HepG2 (cell line): ENCODE results near the gene NOB1. TPM values are rescaled to one million over a fixed set of nuclear protein-coding genes. Genes with fewer than 3 reads are reported as not detected.

Experiments used
- DPF2 ChIP-seq: sonication (generic); formaldehyde crosslinking; IDR thresholded peaks from 2 replicates; pipeline ENCODE4 v1.4.0; 2020; ENCODE audit warnings: mild to moderate bottlenecking, low read depth, missing genetic modification reagents, borderline replicate concordance
- HDAC1 ChIP-seq: sonication (generic); formaldehyde crosslinking; IDR thresholded peaks from 2 replicates; pipeline ENCODE4 v1.5.1; 2020; ENCODE audit warnings: mild to moderate bottlenecking, missing genetic modification reagents
- KIAA2018 ChIP-seq: sonication (generic); formaldehyde crosslinking; IDR thresholded peaks from 2 replicates; pipeline ENCODE4 v1.5.0; 2020; ENCODE audit warnings: mild to moderate bottlenecking, missing genetic modification reagents, borderline replicate concordance
- LCORL ChIP-seq, 2 experiments: fragments of 450-650 bp in 1 of 2; sonication (generic) in 1 of 2; formaldehyde crosslinking in 1 of 2; IDR thresholded peaks; 2 replicates each; pipeline versions ENCODE4 v1.5.0 to v1.6.1; 2017 to 2020; ENCODE audit warnings: antibody characterized with exemption in 1 of 2, missing genetic modification reagents in 1 of 2
- YEATS4 ChIP-seq: sonication (generic); formaldehyde crosslinking; IDR thresholded peaks from 2 replicates; pipeline ENCODE4 v1.4.0; 2020; ENCODE audit warnings: missing genetic modification reagents, borderline replicate concordance
- ZBTB40 ChIP-seq, 2 experiments: fragments of 450-650 bp in 1 of 2; sonication (generic) in 1 of 2; formaldehyde crosslinking in 1 of 2; IDR thresholded peaks; 2 replicates each; pipeline versions ENCODE4 v1.6.1 to v1.8.0; 2016 to 2022; ENCODE audit warnings: antibody characterized with exemption in 1 of 2, mild to moderate bottlenecking in 1 of 2, missing genetic modification reagents in 1 of 2
- ZFP36L2 ChIP-seq: sonication (generic); formaldehyde crosslinking; IDR thresholded peaks from 2 replicates; pipeline ENCODE4 v1.4.0; 2020; ENCODE audit warnings: missing genetic modification reagents
- ZNF576 ChIP-seq: sonication (generic); formaldehyde crosslinking; IDR thresholded peaks from 2 replicates; pipeline ENCODE4 v1.4.0; 2020; ENCODE audit warnings: mild to moderate bottlenecking, missing genetic modification reagents
- ZNF788 ChIP-seq: sonication (generic); formaldehyde crosslinking; IDR thresholded peaks from 2 replicates; pipeline ENCODE4 v1.5.0; 2020; ENCODE audit warnings: mild to moderate bottlenecking, missing genetic modification reagents, borderline replicate concordance
- polyA plus RNA-seq, 8 experiments: library from polyadenylated mRNA; depleted of rRNA in 3 of 8; stranded (reverse) in 7 of 8; unstranded in 1 of 8; fragments of >200 nt; fragmentation: Illumina TruSeq in 4 of 8; extraction: Trizol in 4 of 8; gene quantifications; 2 replicates each; pipeline versions ENCODE4 v1.2.1 to v1.2.3, GENCODE V29; 2011 to 2016; ENCODE audit warnings: low read depth in 4 of 8, missing spikeins in 1 of 8, mixed read lengths in 1 of 8; ENCODE audit not compliant: insufficient read depth in 1 of 8
- total RNA-seq, 5 experiments: library from RNA; depleted of rRNA; stranded (reverse); fragments of >200 nt; fragmentation: Illumina TruSeq; extraction: Trizol; gene quantifications; 2 replicates each; pipeline ENCODE4 v1.2.3, GENCODE V29; 2016; ENCODE audit warnings: low read depth in 1 of 5

NOB1 gene
- total and polyA plus RNA-seq, 2 of the 13 experiments (the other 11 are each of a cell fraction or from before 2014, with no cell fraction given), result 47.1 to 162 TPM

GRCh38 chr16:69741951-69742904 lies 12.5 kb downstream of the NOB1 start (continued):
- no peak for TF ChIP-seq ZBTB40 (IDR thresholded peaks at IDR 0.05)
- TF ChIP-seq ZBTB40 (CRISPR knock-in tag; IDR thresholded peaks at IDR 0.05), result no peak
- no peak for TF ChIP-seq HDAC1
- 0 out of 2 replicates have a peak, but pooled peaks have one; percentile 33 for TF ChIP-seq LCORL (IDR thresholded peaks at IDR 0.05)
- no peak for TF ChIP-seq LCORL (CRISPR knock-in tag; IDR thresholded peaks at IDR 0.05)
- no peak for TF ChIP-seq ZFP36L2 (CRISPR knock-in tag)
- no peak for TF ChIP-seq YEATS4 (CRISPR knock-in tag)
- no peak for TF ChIP-seq ZNF576 (CRISPR knock-in tag)
- TF ChIP-seq KIAA2018 (CRISPR knock-in tag), result no peak
- no peak for TF ChIP-seq DPF2 (CRISPR knock-in tag)
- no peak for TF ChIP-seq ZNF788 (CRISPR knock-in tag)
